GM23338 (cell line): ENCODE results near the gene MAP1LC3B2.

ENCODE experiments used
- CREB1 ChIP-seq: fragments of 250-450 bp; sonication (Bioruptor Pico); IDR thresholded peaks from 2 replicates; pipeline ENCODE4 v1.5.0; 2020; ENCODE audit warnings: low read depth, mild to moderate bottlenecking, moderate library complexity
- ETS1 ChIP-seq: IDR thresholded peaks from 2 replicates; pipeline ENCODE4 v1.6.1; 2016; ENCODE audit warnings: antibody characterized with exemption
- EZH2 ChIP-seq: fragments of 200-600 bp; sonication (generic); IDR thresholded peaks from one replicate; pipeline ENCODE4 v1.8.0; 2017; ENCODE audit warnings: antibody characterized with exemption, mild to moderate bottlenecking, low read depth; ENCODE audit not compliant: unreplicated experiment
- EZH2phosphoT487 ChIP-seq: fragments of 200-600 bp; sonication (generic); IDR thresholded peaks from one replicate; pipeline ENCODE4 v1.8.1; 2018; ENCODE audit warnings: antibody characterized with exemption; ENCODE audit not compliant: unreplicated experiment
- JUNB ChIP-seq: IDR thresholded peaks from one replicate; pipeline ENCODE4 v1.6.1; 2016; ENCODE audit warnings: antibody characterized with exemption; ENCODE audit not compliant: unreplicated experiment
- POLR2AphosphoS5 ChIP-seq: IDR thresholded peaks from 2 replicates; pipeline ENCODE4 v1.6.1; 2016; ENCODE audit warnings: antibody characterized with exemption, low read depth
- REST ChIP-seq: IDR thresholded peaks from one replicate; pipeline ENCODE4 v1.6.1; 2018; ENCODE audit warnings: antibody characterized with exemption; ENCODE audit not compliant: unreplicated experiment
- TF ChIP-seq, protein P1 (sequence below), 2 experiments: fragments of 200-600 bp in 1 of 2; sonication (generic) in 1 of 2; conservative IDR thresholded peaks; 2 replicates each; pipeline versions ENCODE4 v1.5.1 to v1.6.1; 2016 to 2017; ENCODE audit warnings: antibody characterized with exemption in 2 of 2, low read depth in 2 of 2, mild to moderate bottlenecking in 2 of 2, moderate library complexity in 1 of 2

GRCh38 chr12:116524311-116524710 lies 34.9 kb upstream of the MAP1LC3B2 start:
- TF ChIP-seq, protein P1, sequence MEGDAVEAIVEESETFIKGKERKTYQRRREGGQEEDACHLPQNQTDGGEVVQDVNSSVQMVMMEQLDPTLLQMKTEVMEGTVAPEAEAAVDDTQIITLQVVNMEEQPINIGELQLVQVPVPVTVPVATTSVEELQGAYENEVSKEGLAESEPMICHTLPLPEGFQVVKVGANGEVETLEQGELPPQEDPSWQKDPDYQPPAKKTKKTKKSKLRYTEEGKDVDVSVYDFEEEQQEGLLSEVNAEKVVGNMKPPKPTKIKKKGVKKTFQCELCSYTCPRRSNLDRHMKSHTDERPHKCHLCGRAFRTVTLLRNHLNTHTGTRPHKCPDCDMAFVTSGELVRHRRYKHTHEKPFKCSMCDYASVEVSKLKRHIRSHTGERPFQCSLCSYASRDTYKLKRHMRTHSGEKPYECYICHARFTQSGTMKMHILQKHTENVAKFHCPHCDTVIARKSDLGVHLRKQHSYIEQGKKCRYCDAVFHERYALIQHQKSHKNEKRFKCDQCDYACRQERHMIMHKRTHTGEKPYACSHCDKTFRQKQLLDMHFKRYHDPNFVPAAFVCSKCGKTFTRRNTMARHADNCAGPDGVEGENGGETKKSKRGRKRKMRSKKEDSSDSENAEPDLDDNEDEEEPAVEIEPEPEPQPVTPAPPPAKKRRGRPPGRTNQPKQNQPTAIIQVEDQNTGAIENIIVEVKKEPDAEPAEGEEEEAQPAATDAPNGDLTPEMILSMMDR (conservative IDR thresholded peaks at IDR 0.05; ENCODE audit: low read depth in 2 of 2), result no peak
- no peak for TF ChIP-seq POLR2AphosphoS5
- no peak for TF ChIP-seq EZH2
- TF ChIP-seq ETS1, result no peak
- TF ChIP-seq CREB1 (CRISPR knock-in tag), result no peak
- TF ChIP-seq EZH2phosphoT487, result no peak
- no peak for TF ChIP-seq REST
- no peak for TF ChIP-seq JUNB
